Naive thymus-derived CD4-positive, alpha-beta T cell (primary cell): ENCODE results near the gene PLEKHO2. TPM values are rescaled to one million over a fixed set of nuclear protein-coding genes. Genes with fewer than 3 reads are reported as not detected.

ENCODE experiments used
- ATAC-seq: fragments of 150-1000 bp; cut with Tn5 transposase; 2 replicates; pipeline ENCODE4 v1.10.0; 2021; ENCODE audit warnings: mild to moderate bottlenecking, moderate library complexity
- CTCF ChIA-PET: fragments of 350-600 bp; sonication (Branson Sonifier 250); formaldehyde crosslinking; loops from one replicate; lab custom pipeline; 2021; ENCODE audit warnings: antibody characterized with exemption; lab: Charles Lee
- POLR2A ChIA-PET: fragments of 350-600 bp; sonication (Branson Sonifier 250); formaldehyde crosslinking; loops from one replicate; lab custom pipeline; 2021; ENCODE audit warnings: antibody characterized with exemption, inconsistent platforms; lab: Charles Lee
- DNase-seq, 9 donors: peaks; one replicate each; pipeline versions ENCODE4 v3.0.0 to v3.0.0-alpha.2; 2020 to 2022; ENCODE audit warnings: mixed read lengths in 1 of 9
- H3K27ac ChIP-seq: one replicate; pipeline ENCODE4 v1.7.0; 2013; ENCODE audit warnings: mild to moderate bottlenecking, low read depth, low read length, moderate library complexity
- H3K27me3 ChIP-seq, 2 donors: one replicate each; pipeline ENCODE4 v1.7.0; 2013; ENCODE audit warnings: low read length in 2 of 2, mild to moderate bottlenecking in 2 of 2, moderate library complexity in 2 of 2; ENCODE audit not compliant: control insufficient read depth in 2 of 2, insufficient read depth in 2 of 2
- H3K36me3 ChIP-seq, 3 experiments: 1 replicate in 2 of 3; 2 replicates in 1 of 3; pipeline ENCODE4 v1.7.0; 2013; ENCODE audit warnings: low read length in 3 of 3, mild to moderate bottlenecking in 3 of 3, moderate library complexity in 1 of 3; ENCODE audit not compliant: insufficient read depth in 3 of 3, control insufficient read depth in 2 of 3
- H3K4me1 ChIP-seq, 2 donors: one replicate each; pipeline ENCODE4 v1.7.0; 2013; ENCODE audit warnings: low read length in 2 of 2, mild to moderate bottlenecking in 2 of 2, moderate library complexity in 1 of 2; ENCODE audit not compliant: control insufficient read depth in 2 of 2, insufficient read depth in 2 of 2
- H3K4me3 ChIP-seq: 2 replicates; pipeline ENCODE4 v1.7.0; 2013; ENCODE audit warnings: mild to moderate bottlenecking, low read length
- H3K9me3 ChIP-seq, 3 experiments: 1 replicate in 2 of 3; 2 replicates in 1 of 3; pipeline ENCODE4 v1.7.0; 2013; ENCODE audit warnings: low read length in 3 of 3; ENCODE audit not compliant: control insufficient read depth in 2 of 3
- H3K27ac Mint-ChIP-seq, 9 donors: one replicate each; pipeline ENCODE4 v1.8.0; 2020 to 2022; ENCODE audit warnings: mixed read lengths in 9 of 9, mild to moderate bottlenecking in 8 of 9, moderate library complexity in 5 of 9, inconsistent platforms in 2 of 9
- H3K27me3 Mint-ChIP-seq, 5 donors: one replicate each; pipeline ENCODE4 v1.8.0; 2021 to 2022; ENCODE audit warnings: mixed read lengths in 5 of 5, mild to moderate bottlenecking in 1 of 5
- H3K36me3 Mint-ChIP-seq, 5 donors: one replicate each; pipeline ENCODE4 v1.8.0; 2020 to 2022; ENCODE audit warnings: mixed read lengths in 5 of 5, mild to moderate bottlenecking in 3 of 5, inconsistent platforms in 1 of 5
- H3K4me1 Mint-ChIP-seq, 7 donors: one replicate each; pipeline ENCODE4 v1.8.0; 2020 to 2022; ENCODE audit warnings: mixed read lengths in 7 of 7, mild to moderate bottlenecking in 3 of 7, inconsistent platforms in 1 of 7
- H3K4me3 Mint-ChIP-seq, 10 donors: one replicate each; pipeline ENCODE4 v1.8.0; 2020 to 2022; ENCODE audit warnings: mild to moderate bottlenecking in 10 of 10, mixed read lengths in 10 of 10, moderate library complexity in 6 of 10, inconsistent platforms in 2 of 10
- H3K9me3 Mint-ChIP-seq, 11 donors: one replicate each; pipeline ENCODE4 v1.8.0; 2020 to 2022; ENCODE audit warnings: mixed read lengths in 11 of 11, mild to moderate bottlenecking in 4 of 11, inconsistent platforms in 1 of 11, moderate library complexity in 1 of 11
- intact Hi-C, 2 donors: fragments of 100-400 bp; cut with micrococcal nuclease; formaldehyde crosslinking; loops; one replicate each; pipeline ENCODE4 v1.15.1; 2023
- polyA plus RNA-seq, 2 donors: library from polyadenylated mRNA; unstranded; fragments of 300-500 nt; fragmentation: Illumina TruSeq; gene quantifications; one replicate each; pipeline ENCODE4 v1.2.3, GENCODE V29; 2021
- total RNA-seq, 6 experiments: library from RNA in 5 of 6; stranded (reverse) in 5 of 6; gene quantifications; 1 replicate in 5 of 6; 2 replicates in 1 of 6; pipeline ENCODE4 v1.2.3 and lab custom pipeline; 2021 to 2026

Gene PLEKHO2
- total and polyA plus RNA-seq, 7 experiments from 2014 or later, result 8.6 to 52.3 (median 14.0) TPM

DNA sequence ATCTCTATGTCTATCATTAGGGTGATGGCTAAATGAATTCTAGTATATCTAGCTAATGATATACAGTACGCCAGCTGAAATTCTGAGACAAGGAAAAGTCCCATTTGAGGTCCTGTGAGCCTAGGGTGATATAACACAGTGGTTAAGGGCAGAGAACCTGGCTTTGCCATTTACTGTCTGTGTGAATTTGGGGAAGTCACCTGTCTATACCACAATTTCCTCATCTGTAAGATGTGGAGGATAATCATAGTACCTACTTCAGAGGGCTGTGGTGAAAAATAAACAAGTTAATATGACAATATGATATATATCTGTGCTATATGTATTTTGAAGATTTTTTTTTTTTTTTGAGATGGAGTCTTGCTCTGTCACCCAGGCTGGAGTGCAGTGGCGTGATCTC, 60.2 kb downstream of the PLEKHO2 start:
- Histone ChIP-seq H3K4me1 (peaks cover 17 to 21% of the 10 kb centered on the region in 2 donors), H3K9me3 (peaks cover 0 to 10% (median 3%) of the 10 kb centered on the region in 3 experiments), H3K27ac (no peak overlapping the region), H3K36me3 (no peaks in the 10 kb centered on the region), H3K27me3 (no peaks in the 10 kb centered on the region), H3K4me3 (no peak overlapping the region)
- Mint-ChIP-seq H3K36me3 (peaks cover 0 to 19% (median 6%) of the 10 kb centered on the region in 5 donors), H3K27me3 (no peaks in the 10 kb centered on the region), H3K4me3 (peak overlapping the region in 3 of 10 donors; percentile 29 to 53 (median 33)), H3K4me1 (peaks cover 32 to 54% (median 47%) of the 10 kb centered on the region in 7 donors), H3K9me3 (peaks cover 0 to 14% (median 6%) of the 10 kb centered on the region in 11 donors), H3K27ac (peak overlapping the region in 3 of 9 donors; percentile 19 to 56 (median 34))
- ChIA-PET POLR2A (interaction anchor here (0.9 kb wide), 1 partner anchor 10 kb away, joined by 3 read pairs; the partner anchor contains the start of gene ANKDD1A), CTCF (interaction anchor here (0.7 to 10.0 kb wide), 2 partner anchors 57 to 172 kb away, joined by 4 to 110 read pairs; no protein-coding TSS in a partner anchor)
- peak; percentile 84 for ATAC-seq
- intact Hi-C loops, result no loop called here
- peak in 7 of 9 donors; percentile 32 to 65 (median 52) for DNase-seq

DNA sequence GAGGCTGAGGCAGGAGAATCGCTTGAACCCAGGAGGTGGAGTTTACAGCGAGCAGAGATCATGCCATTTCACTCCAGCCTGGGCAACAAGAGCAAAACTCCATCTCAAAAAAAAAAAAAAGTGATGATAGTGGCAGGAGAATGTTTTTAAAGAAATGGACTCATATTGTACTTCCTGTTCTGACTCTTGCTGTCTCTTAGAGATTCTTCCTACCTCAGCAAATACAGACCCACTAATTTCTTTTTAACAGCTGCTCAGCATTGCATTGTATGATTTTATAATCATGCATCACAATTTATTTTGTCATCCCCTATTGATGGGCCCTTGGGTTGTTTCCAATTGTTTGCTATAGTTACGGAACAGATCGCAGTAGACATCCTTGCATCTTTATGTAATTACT, 61.1 kb downstream of the PLEKHO2 start:
- no peak for DNase-seq
- peaks cover 17 to 21% of the 10 kb centered on the region in 2 donors for H3K4me1 ChIP-seq
- H3K27me3 ChIP-seq, result no peaks in the 10 kb centered on the region
- POLR2A ChIA-PET, result interaction anchor here (0.6 to 2.4 kb wide), 2 partner anchors 9 to 170 kb away, joined by 3 to 9 read pairs; no protein-coding TSS in a partner anchor
- H3K9me3 ChIP-seq, result peaks cover 0 to 10% (median 3%) of the 10 kb centered on the region in 3 experiments
- no peak overlapping the region for H3K27ac ChIP-seq
- peaks cover 0 to 2% (median 0%) of the 10 kb centered on the region in 5 donors for H3K27me3 Mint-ChIP-seq
- peak overlapping the region in 2 of 9 donors; percentile 3 to 4 for H3K27ac Mint-ChIP-seq
- CTCF ChIA-PET, result interaction anchor here (0.7 to 10.0 kb wide), 4 partner anchors 9 to 215 kb away, joined by 3 to 110 read pairs (median 6); no protein-coding TSS in a partner anchor
- no peak overlapping the region for H3K4me3 ChIP-seq
- H3K36me3 Mint-ChIP-seq, result peaks cover 0 to 19% (median 6%) of the 10 kb centered on the region in 5 donors
- peaks cover 28 to 48% (median 44%) of the 10 kb centered on the region in 7 donors for H3K4me1 Mint-ChIP-seq
- peaks cover 0 to 14% (median 6%) of the 10 kb centered on the region in 11 donors for H3K9me3 Mint-ChIP-seq
- H3K36me3 ChIP-seq, result no peaks in the 10 kb centered on the region
- ATAC-seq, result no peak
- peak overlapping the region in 4 of 10 donors; percentile 15 to 26 (median 20) for H3K4me3 Mint-ChIP-seq
- intact Hi-C loops, result no loop called here

DNA sequence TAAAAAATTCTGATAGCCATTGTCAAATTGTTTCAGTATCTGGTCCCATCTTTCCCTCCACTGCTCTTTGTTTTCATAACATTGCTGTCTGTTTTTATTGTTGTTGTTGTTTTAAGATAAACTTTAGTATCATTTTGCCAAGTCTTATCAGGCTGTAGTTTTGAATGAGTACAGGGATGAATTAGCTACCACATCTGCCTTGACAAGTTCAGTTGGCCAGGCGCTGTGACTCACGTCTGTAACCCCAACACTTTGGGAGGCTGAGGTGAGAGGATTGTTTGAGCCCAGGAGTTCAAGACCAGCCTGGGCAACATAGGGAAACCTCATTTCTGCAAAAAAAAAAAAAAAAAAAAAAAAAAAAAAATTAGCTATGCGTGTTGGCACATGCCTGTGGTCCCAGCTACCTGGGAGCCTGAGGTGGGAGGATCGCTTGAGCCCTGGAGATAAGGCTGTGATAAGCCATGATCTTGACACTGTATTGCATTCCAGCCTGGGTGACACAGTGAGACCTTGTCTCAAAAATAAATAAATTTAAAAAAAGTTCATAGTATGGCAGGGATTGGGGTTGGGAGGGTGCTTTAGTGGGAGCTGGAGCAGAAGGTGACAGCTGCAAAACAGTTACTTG, 61.7 kb downstream of the PLEKHO2 start:
- Histone ChIP-seq H3K27me3 (no peaks in the 10 kb centered on the region), H3K4me1 (peaks cover 17 to 21% of the 10 kb centered on the region in 2 donors), H3K27ac (no peak overlapping the region), H3K36me3 (no peaks in the 10 kb centered on the region), H3K9me3 (peaks cover 0 to 10% (median 3%) of the 10 kb centered on the region in 3 experiments), H3K4me3 (no peak overlapping the region)
- DNase-seq (no peak), ATAC-seq (no peak)
- Mint-ChIP-seq H3K4me3 (peak overlapping the region in 2 of 10 donors; percentile 15 to 19), H3K27me3 (peaks cover 0 to 6% (median 4%) of the 10 kb centered on the region in 5 donors), H3K27ac (peak overlapping the region in 2 of 9 donors; percentile 3 to 4), H3K36me3 (peaks cover 0 to 16% (median 6%) of the 10 kb centered on the region in 5 donors), H3K9me3 (peaks cover 0 to 14% (median 6%) of the 10 kb centered on the region in 11 donors), H3K4me1 (peaks cover 23 to 44% (median 41%) of the 10 kb centered on the region in 7 donors)
- intact Hi-C loops, result no loop called here
- ChIA-PET POLR2A (interaction anchor here (0.8 to 2.4 kb wide), 2 partner anchors 10 to 19 kb away, joined by 3 to 9 read pairs; no protein-coding TSS in a partner anchor), CTCF (interaction anchor here (0.7 to 10.0 kb wide), 5 partner anchors 10 to 216 kb away, joined by 3 to 110 read pairs (median 7); no protein-coding TSS in a partner anchor)

GRCh38 chr15:64904189-64904588, 62.5 kb downstream of the PLEKHO2 start:
- peaks cover 0 to 10% (median 3%) of the 10 kb centered on the region in 3 experiments for H3K9me3 ChIP-seq
- Mint-ChIP-seq H3K36me3 (peaks cover 0 to 16% (median 6%) of the 10 kb centered on the region in 5 donors), H3K9me3 (peaks cover 0 to 14% (median 6%) of the 10 kb centered on the region in 11 donors), H3K27ac (peak overlapping the region in 2 of 9 donors; percentile 7 to 51), H3K4me3 (peak overlapping the region in 4 of 10 donors; percentile 5 to 35 (median 28)), H3K27me3 (peaks cover 0 to 11% (median 7%) of the 10 kb centered on the region in 5 donors), H3K4me1 (peaks cover 23 to 44% (median 41%) of the 10 kb centered on the region in 7 donors)
- POLR2A ChIA-PET, result interaction anchor here (0.6 to 2.4 kb wide), 3 partner anchors 10 to 20 kb away, joined by 3 to 9 read pairs (median 3); no protein-coding TSS in a partner anchor
- H3K4me1 ChIP-seq, result peaks cover 17 to 21% of the 10 kb centered on the region in 2 donors
- no peak for DNase-seq
- H3K27ac ChIP-seq, result no peak overlapping the region
- H3K27me3 ChIP-seq, result no peaks in the 10 kb centered on the region
- intact Hi-C loops, result loop anchor here in 1 of 2 donors (2.0 kb wide), 1 partner anchor 47 kb away; no protein-coding TSS in a partner anchor
- no peaks in the 10 kb centered on the region for H3K36me3 ChIP-seq
- ATAC-seq, result no peak
- H3K4me3 ChIP-seq, result no peak overlapping the region
- CTCF ChIA-PET, result interaction anchor here (1.0 to 10.0 kb wide), 6 partner anchors 11 to 390 kb away, joined by 3 to 110 read pairs (median 6); no protein-coding TSS in a partner anchor

GRCh38 chr15:64905119-64905831, 63.6 kb downstream of the PLEKHO2 start:
- POLR2A ChIA-PET, result interaction anchor here (0.6 to 1.7 kb wide), 4 partner anchors 10 to 54 kb away, joined by 3 to 7 read pairs (median 4); no protein-coding TSS in a partner anchor

More at GRCh38 chr15:64905119-64905831, 63.6 kb downstream of the PLEKHO2 start:
- no peaks in the 10 kb centered on the region for H3K27me3 ChIP-seq
- no peak overlapping the region for H3K27ac ChIP-seq
- DNase-seq, result peak; percentile 58 to 79 (median 72)
- H3K4me3 Mint-ChIP-seq, result peak overlapping the region; percentile 22 to 84 (median 74)
- peak overlapping the region; percentile 38 for H3K4me3 ChIP-seq
- peak overlapping the region in 6 of 9 donors; percentile 3 to 78 (median 44) for H3K27ac Mint-ChIP-seq
- CTCF ChIA-PET, result interaction anchor here (0.6 to 10.0 kb wide), 8 partner anchors 17 to 720 kb away, joined by 3 to 110 read pairs (median 4); no protein-coding TSS in a partner anchor
- intact Hi-C loops, result loop anchor here (1.0 to 2.0 kb wide), 10 partner anchors 10 to 219 kb away; partner anchors contain the start of genes PIF1 (in 2 of the 2) and PLEKHO2 (in 1 of the 2)
- H3K27me3 Mint-ChIP-seq, result peaks cover 0 to 14% (median 7%) of the 10 kb centered on the region in 5 donors
- peak; percentile 84 for ATAC-seq
- H3K9me3 Mint-ChIP-seq, result peaks cover 0 to 14% (median 6%) of the 10 kb centered on the region in 11 donors
- H3K4me1 ChIP-seq, result peaks cover 17 to 21% of the 10 kb centered on the region in 2 donors
- no peaks in the 10 kb centered on the region for H3K36me3 ChIP-seq
- peaks cover 23 to 44% (median 41%) of the 10 kb centered on the region in 7 donors for H3K4me1 Mint-ChIP-seq
- peaks cover 0 to 10% (median 3%) of the 10 kb centered on the region in 3 experiments for H3K9me3 ChIP-seq
- peaks cover 0 to 13% (median 6%) of the 10 kb centered on the region in 5 donors for H3K36me3 Mint-ChIP-seq
